B cell (primary cell): ENCODE measurements around the gene KCNJ10.

Experiments
- CTCF ChIP-seq: fragments of 200-600 bp; IDR thresholded peaks from one replicate; pipeline ENCODE4 v1.8.0; 2022; ENCODE audit warnings: antibody characterized with exemption, mild to moderate bottlenecking
- EZH2 ChIP-seq: IDR thresholded peaks from 2 replicates; pipeline ENCODE4 v1.6.1; 2012; ENCODE audit warnings: borderline replicate concordance, low read depth, mild to moderate bottlenecking, moderate library complexity, low read length; ENCODE audit not compliant: insufficient read depth, poor library complexity, severe bottlenecking

GRCh38 chr1:160045653-160046052, 24.3 kb downstream of the KCNJ10 start:
- TF ChIP-seq CTCF (no peak), EZH2 (no peak)
